OCI-LY1 (cell line): ENCODE results near the gene PRPSAP1.

Experiments used
- H2AFZ ChIP-seq: fragments of 200-600 bp; sonication (generic), shearing (Covaris generic); 2 replicates; pipeline ENCODE4 v1.6.0; 2014; ENCODE audit warnings: antibody characterized with exemption, mild to moderate bottlenecking, low read length
- H3F3A ChIP-seq: fragments of 200-600 bp; sonication (generic), shearing (Covaris generic); 2 replicates; pipeline ENCODE4 v1.6.0; 2014; ENCODE audit warnings: mild to moderate bottlenecking, antibody characterized with exemption, low read length, moderate library complexity; ENCODE audit not compliant: insufficient read depth
- H3K27ac ChIP-seq: fragments of 200-600 bp; sonication (generic); 2 replicates; pipeline ENCODE4 v1.5.1; 2014; ENCODE audit warnings: low read length, mixed run types, mild to moderate bottlenecking, low read depth; ENCODE audit not compliant: poor library complexity, severe bottlenecking
- H3K27me3 ChIP-seq: fragments of 200-600 bp; sonication (generic); 2 replicates; pipeline ENCODE4 v1.6.0; 2014; ENCODE audit warnings: antibody characterized with exemption, mild to moderate bottlenecking, low read length, moderate library complexity; ENCODE audit not compliant: insufficient read depth
- H3K36me3 ChIP-seq: fragments of 200-600 bp; sonication (generic); 2 replicates; pipeline ENCODE4 v1.6.1; 2014; ENCODE audit warnings: mild to moderate bottlenecking, antibody characterized with exemption, low read length, moderate library complexity, mixed read lengths; ENCODE audit not compliant: insufficient read depth
- H3K4me1 ChIP-seq: fragments of 200-600 bp; sonication (generic); 2 replicates; pipeline ENCODE4 v1.5.1; 2014; ENCODE audit warnings: mild to moderate bottlenecking, low read length, moderate library complexity; ENCODE audit not compliant: insufficient read depth, severe bottlenecking
- H3K4me2 ChIP-seq: fragments of 200-600 bp; sonication (generic), shearing (Covaris generic); 2 replicates; pipeline ENCODE4 v1.6.1; 2014; ENCODE audit warnings: low read length
- H3K4me3 ChIP-seq: fragments of 200-600 bp; sonication (generic); 2 replicates; pipeline ENCODE4 v1.5.1; 2014; ENCODE audit warnings: low read length, low read depth, mild to moderate bottlenecking, mixed read lengths; ENCODE audit not compliant: poor library complexity, severe bottlenecking
- H3K79me2 ChIP-seq: fragments of 200-600 bp; shearing (Covaris generic); 2 replicates; pipeline ENCODE4 v1.6.1; 2016; ENCODE audit warnings: mixed run types, low read length, mixed read lengths; ENCODE audit not compliant: insufficient read depth
- H3K9ac ChIP-seq: fragments of 200-600 bp; sonication (generic), shearing (Covaris generic); 2 replicates; pipeline ENCODE4 v1.6.1; 2014; ENCODE audit warnings: mild to moderate bottlenecking, low read length, mixed read lengths
- H3K9me2 ChIP-seq: fragments of 200-600 bp; sonication (generic), shearing (Covaris generic); 2 replicates; pipeline ENCODE4 v1.6.1; 2014; ENCODE audit warnings: low read depth, mild to moderate bottlenecking, low read length, mixed read lengths
- H3K9me3 ChIP-seq: fragments of 200-600 bp; shearing (Covaris generic); 2 replicates; pipeline ENCODE4 v1.6.1; 2014; ENCODE audit warnings: low read length, mixed read lengths
- H4K20me1 ChIP-seq: fragments of 200-600 bp; sonication (generic), shearing (Covaris generic); 2 replicates; pipeline ENCODE4 v1.6.0; 2016; ENCODE audit warnings: mild to moderate bottlenecking, low read length; ENCODE audit not compliant: insufficient read depth
- EZH2 ChIP-seq: fragments of 200-600 bp; sonication (generic), shearing (Covaris generic); IDR thresholded peaks from 2 replicates; pipeline ENCODE4 v1.8.0; 2017; ENCODE audit warnings: borderline replicate concordance, mixed run types, mild to moderate bottlenecking, antibody characterized with exemption, low read length, moderate library complexity, mixed read lengths
- TF ChIP-seq, protein P1 (sequence below): fragments of 200-600 bp; sonication (generic), shearing (Covaris generic); IDR thresholded peaks from 2 replicates; pipeline ENCODE4 v1.5.1; 2017; ENCODE audit warnings: mild to moderate bottlenecking, antibody characterized with exemption, low read length, moderate library complexity, mixed read lengths

The PRPSAP1 gene

DNA sequence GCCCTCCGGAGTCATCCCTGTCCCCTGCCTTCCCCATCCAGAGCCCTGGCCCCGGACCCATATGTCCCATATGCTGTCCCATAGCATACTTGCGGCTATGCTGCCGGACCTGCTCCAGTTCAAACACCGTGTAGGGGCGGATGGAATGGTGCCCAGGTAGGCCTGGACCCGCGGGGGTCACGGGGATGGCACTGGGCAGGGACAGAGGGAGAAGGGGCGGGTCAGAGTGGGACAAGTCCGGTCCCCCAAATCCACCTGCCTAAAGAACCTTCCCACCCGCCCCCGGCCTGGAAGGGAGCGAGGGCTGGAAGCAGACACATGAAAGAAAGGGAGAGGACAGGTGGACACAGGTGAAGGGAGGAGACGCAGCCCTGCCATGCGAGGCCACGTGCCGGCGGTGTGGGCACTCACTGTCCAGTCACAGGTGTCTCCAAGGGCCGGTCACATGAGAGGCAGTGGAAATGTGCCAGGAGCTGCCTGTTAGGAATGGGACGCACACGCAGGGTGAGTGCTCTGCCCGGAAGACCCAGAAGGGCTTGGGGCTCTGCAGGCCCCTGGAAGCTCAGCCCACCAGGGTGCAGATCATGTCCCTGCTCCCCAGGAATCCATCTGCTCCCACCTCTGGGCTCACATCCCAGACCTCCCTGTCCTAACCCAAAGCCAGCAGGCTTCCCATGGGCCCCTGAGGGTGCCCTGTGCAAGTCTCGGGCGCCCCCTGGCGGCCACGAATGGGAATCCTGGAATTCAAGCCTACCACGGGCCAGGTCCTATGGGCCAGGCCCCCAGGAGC is 74.6 kb downstream of the PRPSAP1 start:
- no peaks in the 10 kb centered on the region for H3K27me3 ChIP-seq
- H2AFZ ChIP-seq, result no peak overlapping the region
- no peak for TF ChIP-seq EZH2
- TF ChIP-seq, protein P1, sequence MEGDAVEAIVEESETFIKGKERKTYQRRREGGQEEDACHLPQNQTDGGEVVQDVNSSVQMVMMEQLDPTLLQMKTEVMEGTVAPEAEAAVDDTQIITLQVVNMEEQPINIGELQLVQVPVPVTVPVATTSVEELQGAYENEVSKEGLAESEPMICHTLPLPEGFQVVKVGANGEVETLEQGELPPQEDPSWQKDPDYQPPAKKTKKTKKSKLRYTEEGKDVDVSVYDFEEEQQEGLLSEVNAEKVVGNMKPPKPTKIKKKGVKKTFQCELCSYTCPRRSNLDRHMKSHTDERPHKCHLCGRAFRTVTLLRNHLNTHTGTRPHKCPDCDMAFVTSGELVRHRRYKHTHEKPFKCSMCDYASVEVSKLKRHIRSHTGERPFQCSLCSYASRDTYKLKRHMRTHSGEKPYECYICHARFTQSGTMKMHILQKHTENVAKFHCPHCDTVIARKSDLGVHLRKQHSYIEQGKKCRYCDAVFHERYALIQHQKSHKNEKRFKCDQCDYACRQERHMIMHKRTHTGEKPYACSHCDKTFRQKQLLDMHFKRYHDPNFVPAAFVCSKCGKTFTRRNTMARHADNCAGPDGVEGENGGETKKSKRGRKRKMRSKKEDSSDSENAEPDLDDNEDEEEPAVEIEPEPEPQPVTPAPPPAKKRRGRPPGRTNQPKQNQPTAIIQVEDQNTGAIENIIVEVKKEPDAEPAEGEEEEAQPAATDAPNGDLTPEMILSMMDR, result peak; percentile 95
- no peaks in the 10 kb centered on the region for H4K20me1 ChIP-seq
- H3K9me2 ChIP-seq, result no peaks in the 10 kb centered on the region
- no peak overlapping the region for H3K27ac ChIP-seq
- no peak overlapping the region for H3K4me2 ChIP-seq
- no peaks in the 10 kb centered on the region for H3K36me3 ChIP-seq
- no peak overlapping the region for H3K4me3 ChIP-seq
- H3K9ac ChIP-seq, result no peak overlapping the region
- no peaks in the 10 kb centered on the region for H3K4me1 ChIP-seq
- no peaks in the 10 kb centered on the region for H3K79me2 ChIP-seq
- no peaks in the 10 kb centered on the region for H3F3A ChIP-seq
- no peaks in the 10 kb centered on the region for H3K9me3 ChIP-seq

DNA sequence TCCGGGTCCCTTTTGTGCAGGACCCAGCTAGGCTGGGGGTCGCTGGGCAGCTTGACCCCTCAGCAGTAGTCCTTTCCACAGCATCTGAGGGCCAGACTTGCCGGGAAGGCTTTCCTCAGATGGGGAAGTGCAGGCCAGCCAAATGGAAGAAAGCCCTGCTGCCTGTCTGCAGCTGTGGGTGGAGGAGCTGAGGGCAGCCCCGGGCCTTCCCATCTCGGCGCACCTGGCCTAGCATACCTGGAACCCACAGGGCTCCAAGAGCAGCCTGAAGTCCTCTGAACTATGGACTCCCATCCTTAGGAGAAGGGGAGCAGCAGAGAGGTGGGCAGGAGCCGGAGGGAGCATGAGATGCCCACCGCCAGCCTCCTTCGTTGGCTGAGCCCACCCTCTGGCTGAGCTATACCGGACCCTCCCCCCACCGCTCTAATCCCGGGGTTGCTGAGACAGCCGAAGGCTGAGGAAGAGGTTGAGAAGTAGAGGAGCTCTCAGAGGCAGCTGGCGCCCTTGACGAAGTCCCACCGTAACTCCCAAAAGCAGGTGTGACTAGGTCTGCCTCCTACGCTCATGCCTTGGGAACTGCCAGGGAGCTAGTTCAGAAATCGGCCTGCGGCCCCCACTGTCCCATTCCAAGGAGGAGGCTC is 75.3 kb downstream of the PRPSAP1 start:
- Histone ChIP-seq H3F3A (no peaks in the 10 kb centered on the region), H3K27ac (no peak overlapping the region), H3K9me3 (no peaks in the 10 kb centered on the region), H3K4me2 (no peak overlapping the region), H3K4me3 (no peak overlapping the region), H3K4me1 (no peaks in the 10 kb centered on the region), H3K36me3 (no peaks in the 10 kb centered on the region), H3K27me3 (no peaks in the 10 kb centered on the region), H3K79me2 (no peaks in the 10 kb centered on the region), H3K9me2 (no peaks in the 10 kb centered on the region), H3K9ac (no peak overlapping the region), H2AFZ (no peak overlapping the region), H4K20me1 (no peaks in the 10 kb centered on the region)
- TF ChIP-seq, protein P1, result no peak
- no peak for TF ChIP-seq EZH2

DNA sequence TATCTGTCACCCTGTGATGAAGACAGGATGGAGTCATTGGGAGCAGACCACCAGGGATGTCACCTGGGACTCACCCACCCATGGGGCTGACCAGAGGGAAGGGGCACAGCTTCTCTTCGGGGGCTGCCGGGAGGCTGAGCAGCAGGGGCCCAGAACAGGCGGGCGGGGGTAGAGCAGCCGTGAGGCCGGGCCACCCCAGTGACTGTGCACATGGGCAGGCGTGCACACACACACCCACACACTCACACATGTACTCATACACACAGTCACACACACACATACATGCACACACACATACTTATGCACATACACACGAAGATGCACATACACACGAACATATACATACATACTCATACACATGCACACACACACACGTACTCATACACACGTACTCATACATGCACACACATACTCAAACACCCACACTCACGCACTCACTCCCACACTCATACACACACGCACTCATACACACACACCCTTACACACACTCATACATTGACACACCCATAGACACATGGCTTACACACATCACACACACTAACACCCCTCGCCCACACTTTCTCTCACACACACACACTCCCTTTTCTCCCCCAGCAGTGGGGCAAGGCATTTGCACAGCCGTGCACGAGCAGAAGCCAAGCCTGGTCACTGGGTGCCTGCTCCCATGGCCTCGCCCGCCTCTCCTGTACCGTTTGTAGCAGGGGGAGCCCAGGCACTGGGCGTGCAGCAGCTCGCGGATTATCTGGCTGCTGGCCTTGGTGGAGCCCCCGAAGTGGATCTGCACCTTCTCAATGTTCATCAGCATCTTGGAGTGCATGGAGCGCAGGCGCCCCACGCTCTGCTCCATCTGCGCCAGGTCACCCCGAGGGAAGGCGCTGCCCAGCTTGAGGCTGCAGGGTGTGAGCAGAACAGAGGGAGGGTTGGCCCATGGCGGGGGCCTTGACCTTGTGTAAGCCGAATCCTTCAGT is 76.1 kb downstream of the PRPSAP1 start:
- Histone ChIP-seq H3K27ac (no peak overlapping the region), H3K36me3 (no peaks in the 10 kb centered on the region), H2AFZ (no peak overlapping the region), H3K9ac (no peak overlapping the region), H3K79me2 (no peaks in the 10 kb centered on the region), H3F3A (no peaks in the 10 kb centered on the region), H3K4me3 (no peak overlapping the region), H3K9me3 (no peaks in the 10 kb centered on the region), H3K9me2 (no peaks in the 10 kb centered on the region), H4K20me1 (no peaks in the 10 kb centered on the region), H3K4me1 (no peaks in the 10 kb centered on the region), H3K4me2 (no peak overlapping the region), H3K27me3 (no peaks in the 10 kb centered on the region)
- TF ChIP-seq, protein P1, result no peak
- no peak for TF ChIP-seq EZH2
